Right atrium auricular region (tissue), 2 donors: ENCODE results near the gene OPRM1. TPM values are rescaled to one million over a fixed set of nuclear protein-coding genes. Genes with fewer than 3 reads are reported as not detected.

Experiments
- DNase-seq: peaks from one replicate; pipeline ENCODE4 v3.0.0-alpha.2; 2019; ENCODE audit warnings: low spot score
- H3K27ac ChIP-seq, 2 donors: fragments of 200-600 bp; sonication (generic); 1 replicate in 1 of 2; 2 replicates in 1 of 2; pipeline ENCODE4 v1.5.1; 2016 to 2019
- H3K27me3 ChIP-seq, 2 donors: fragments of 200-600 bp; sonication (generic); one replicate each; pipeline versions ENCODE4 v1.5.1 to v1.6.0; 2017 to 2019
- H3K36me3 ChIP-seq: fragments of 200-600 bp; sonication (generic); one replicate; pipeline ENCODE4 v1.5.1; 2016
- H3K4me1 ChIP-seq, 2 donors: fragments of 200-600 bp; sonication (generic); one replicate each; pipeline versions ENCODE4 v1.5.1 to v1.6.0; 2017 to 2019
- H3K4me3 ChIP-seq, 2 donors: fragments of 200-600 bp; sonication (generic); 1 replicate in 1 of 2; 2 replicates in 1 of 2; pipeline ENCODE4 v1.5.1; 2017 to 2019; ENCODE audit warnings: mild to moderate bottlenecking in 1 of 2, moderate library complexity in 1 of 2
- H3K9me3 ChIP-seq, 2 donors: fragments of 200-600 bp; sonication (generic); one replicate each; pipeline ENCODE4 v1.5.1; 2019
- CTCF ChIP-seq, 2 donors: fragments of 200-600 bp; sonication (generic); IDR thresholded peaks; one replicate each; pipeline ENCODE4 v1.5.1; 2019; ENCODE audit warnings: antibody characterized with exemption in 2 of 2
- total RNA-seq, 2 donors: library from RNA; depleted of rRNA; stranded (reverse); fragments of >200 nt; gene quantifications; one replicate each; pipeline ENCODE4 v1.1.0, GENCODE V29; 2016

The OPRM1 gene
- total RNA-seq, 2 donors from 2014 or later: not detected

- Histone ChIP-seq H3K9me3 (no peaks in the 10 kb centered on the region), H3K27me3 (no peaks in the 10 kb centered on the region), H3K27ac (no peak overlapping the region), H3K36me3 (no peaks in the 10 kb centered on the region), H3K4me3 (no peak overlapping the region), H3K4me1 (no peaks in the 10 kb centered on the region)
- no peak for TF ChIP-seq CTCF (IDR thresholded peaks at IDR 0.05)
- DNase-seq: no peak
Measured at GRCh38 chr6:154222716-154223115, 183.7 kb downstream of the OPRM1 start.

GRCh38 chr6:154223296-154223695, 184.3 kb downstream of the OPRM1 start:
- Histone ChIP-seq H3K4me1 (no peaks in the 10 kb centered on the region), H3K27me3 (no peaks in the 10 kb centered on the region), H3K4me3 (no peak overlapping the region), H3K27ac (no peak overlapping the region), H3K9me3 (no peaks in the 10 kb centered on the region), H3K36me3 (no peaks in the 10 kb centered on the region)
- DNase-seq: no peak
- TF ChIP-seq CTCF (IDR thresholded peaks at IDR 0.05): no peak

GRCh38 chr6:154226461-154226860, 187.4 kb downstream of the OPRM1 start:
- no peak overlapping the region for H3K27ac ChIP-seq
- no peak for DNase-seq
- no peaks in the 10 kb centered on the region for H3K4me1 ChIP-seq
- H3K9me3 ChIP-seq: no peaks in the 10 kb centered on the region
- no peak overlapping the region for H3K4me3 ChIP-seq
- H3K27me3 ChIP-seq: no peaks in the 10 kb centered on the region
- TF ChIP-seq CTCF (IDR thresholded peaks at IDR 0.05): no peak
- no peaks in the 10 kb centered on the region for H3K36me3 ChIP-seq

- Histone ChIP-seq H3K27me3 (no peaks in the 10 kb centered on the region), H3K27ac (no peak overlapping the region), H3K9me3 (no peaks in the 10 kb centered on the region), H3K36me3 (no peaks in the 10 kb centered on the region), H3K4me3 (no peak overlapping the region), H3K4me1 (no peaks in the 10 kb centered on the region)
- no peak for TF ChIP-seq CTCF (IDR thresholded peaks at IDR 0.05)
- DNase-seq: no peak
Measured at GRCh38 chr6:154227862-154228520, 189.0 kb downstream of the OPRM1 start.

GRCh38 chr6:154228521-154228905, 189.5 kb downstream of the OPRM1 start:
- no peaks in the 10 kb centered on the region for H3K9me3 ChIP-seq
- no peak for TF ChIP-seq CTCF (IDR thresholded peaks at IDR 0.05)
- no peak overlapping the region for H3K27ac ChIP-seq
- H3K36me3 ChIP-seq: no peaks in the 10 kb centered on the region
- no peak overlapping the region for H3K4me3 ChIP-seq
- no peak for DNase-seq
- H3K4me1 ChIP-seq: no peaks in the 10 kb centered on the region
- no peaks in the 10 kb centered on the region for H3K27me3 ChIP-seq

- Histone ChIP-seq H3K4me1 (no peaks in the 10 kb centered on the region), H3K4me3 (no peak overlapping the region), H3K36me3 (no peaks in the 10 kb centered on the region), H3K27me3 (no peaks in the 10 kb centered on the region), H3K27ac (no peak overlapping the region), H3K9me3 (no peaks in the 10 kb centered on the region)
- no peak for TF ChIP-seq CTCF (IDR thresholded peaks at IDR 0.05)
- DNase-seq: no peak
Measured at GRCh38 chr6:154229786-154230185, 190.7 kb downstream of the OPRM1 start.
